ENCODE results near the gene SLC9A9. TPM values are rescaled to one million over a fixed set of nuclear protein-coding genes. Genes with fewer than 3 reads are reported as not detected.

The SLC9A9 gene
- total RNA-seq, 4 donors from 2014 or later, result 1.1 to 15.9 (median 9.7) TPM

DNA sequence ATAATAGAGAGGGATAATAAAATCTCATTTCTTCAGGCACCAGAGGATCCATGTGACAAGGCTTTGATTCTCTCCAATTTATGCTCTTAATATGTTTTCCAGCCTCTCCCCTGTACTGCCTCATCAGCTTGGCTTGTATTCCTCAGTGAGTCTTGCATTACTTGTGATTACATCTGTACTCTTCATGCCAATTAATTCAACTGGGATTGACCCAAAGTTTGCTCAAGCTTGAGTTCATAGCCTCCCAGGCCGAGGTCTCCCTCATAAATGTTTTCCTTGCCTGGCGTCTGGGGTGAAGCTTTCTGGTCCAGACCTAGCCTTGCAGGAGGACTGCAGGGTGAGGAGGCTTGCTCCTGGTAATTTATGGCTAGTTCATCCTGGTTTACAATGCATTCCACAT, 581.8 kb downstream of the SLC9A9 start:
- H3K27ac ChIP-seq, result no peak overlapping the region
- no peaks in the 10 kb centered on the region for H3K9me3 ChIP-seq
- intact Hi-C loops (cut with DNase I; ENCODE audit: low total_unique reads), result no loop called here
- no peaks in the 10 kb centered on the region for H3K27me3 ChIP-seq
- in situ Hi-C loops (cut with MboI; ENCODE audit: low pct_ligation_motif_present in 1 of 4, low pct_unique_long_range_greater_than_20kb in 1 of 4, low sequenced_read_pairs in 3 of 4), result no loop called here
- no peaks in the 10 kb centered on the region for H3K4me1 ChIP-seq
- TF ChIP-seq, protein P1, sequence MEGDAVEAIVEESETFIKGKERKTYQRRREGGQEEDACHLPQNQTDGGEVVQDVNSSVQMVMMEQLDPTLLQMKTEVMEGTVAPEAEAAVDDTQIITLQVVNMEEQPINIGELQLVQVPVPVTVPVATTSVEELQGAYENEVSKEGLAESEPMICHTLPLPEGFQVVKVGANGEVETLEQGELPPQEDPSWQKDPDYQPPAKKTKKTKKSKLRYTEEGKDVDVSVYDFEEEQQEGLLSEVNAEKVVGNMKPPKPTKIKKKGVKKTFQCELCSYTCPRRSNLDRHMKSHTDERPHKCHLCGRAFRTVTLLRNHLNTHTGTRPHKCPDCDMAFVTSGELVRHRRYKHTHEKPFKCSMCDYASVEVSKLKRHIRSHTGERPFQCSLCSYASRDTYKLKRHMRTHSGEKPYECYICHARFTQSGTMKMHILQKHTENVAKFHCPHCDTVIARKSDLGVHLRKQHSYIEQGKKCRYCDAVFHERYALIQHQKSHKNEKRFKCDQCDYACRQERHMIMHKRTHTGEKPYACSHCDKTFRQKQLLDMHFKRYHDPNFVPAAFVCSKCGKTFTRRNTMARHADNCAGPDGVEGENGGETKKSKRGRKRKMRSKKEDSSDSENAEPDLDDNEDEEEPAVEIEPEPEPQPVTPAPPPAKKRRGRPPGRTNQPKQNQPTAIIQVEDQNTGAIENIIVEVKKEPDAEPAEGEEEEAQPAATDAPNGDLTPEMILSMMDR (IDR thresholded peaks at IDR 0.05), result no peak
- TF ChIP-seq POLR2AphosphoS5 (IDR thresholded peaks at IDR 0.05), result no peak
- TF ChIP-seq POLR2A (IDR thresholded peaks at IDR 0.05), result no peak
- no peak for TF ChIP-seq EP300 (IDR thresholded peaks at IDR 0.05; ENCODE audit: low read depth)
- no peak overlapping the region for H3K4me3 ChIP-seq
- H3K36me3 ChIP-seq, result no peaks in the 10 kb centered on the region
- 86% methylated on average over 2 of the region's 2 CpGs; no CpG with 5 or more reads in 1 of the 2 donors for WGBS, 2 donors (ENCODE audit: low coverage in 1 of 2)
- DNase-seq, result no peak

DNA sequence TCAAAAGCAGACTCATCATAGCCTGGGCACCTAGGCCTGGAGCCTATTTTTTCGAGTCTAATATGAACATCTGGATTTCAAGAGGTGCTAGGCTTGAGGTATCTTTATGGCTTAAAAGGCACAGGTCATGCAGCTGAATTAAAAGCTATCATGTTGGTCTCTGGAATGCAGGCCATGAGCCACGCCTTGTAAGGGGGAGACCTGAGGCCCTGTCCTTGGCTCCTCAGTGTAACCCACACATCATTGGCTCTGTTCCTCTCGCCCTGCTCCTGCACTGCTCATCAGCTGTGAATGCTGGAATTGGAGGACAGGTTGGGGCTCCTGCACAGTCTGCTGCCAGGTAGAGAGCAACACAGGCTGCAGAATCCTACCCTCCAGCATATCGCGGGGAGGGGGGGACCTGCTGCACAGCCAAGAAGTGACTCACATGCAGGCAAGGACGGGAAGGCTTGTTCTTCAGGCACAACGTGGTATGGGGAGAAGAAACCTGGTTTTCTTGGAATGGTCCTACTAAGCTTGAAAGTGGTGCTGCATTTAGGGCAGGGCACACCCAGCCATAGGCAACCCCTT, 582.7 kb downstream of the SLC9A9 start:
- H3K27me3 ChIP-seq, result no peaks in the 10 kb centered on the region
- no peaks in the 10 kb centered on the region for H3K9me3 ChIP-seq
- DNase-seq, result no peak
- H3K4me3 ChIP-seq, result no peak overlapping the region
- in situ Hi-C loops (cut with MboI; ENCODE audit: low pct_ligation_motif_present in 1 of 4, low pct_unique_long_range_greater_than_20kb in 1 of 4, low sequenced_read_pairs in 3 of 4), result no loop called here
- H3K36me3 ChIP-seq, result no peaks in the 10 kb centered on the region
- H3K27ac ChIP-seq, result no peak overlapping the region
- no peak for TF ChIP-seq POLR2A (IDR thresholded peaks at IDR 0.05)
- TF ChIP-seq, protein P1 (IDR thresholded peaks at IDR 0.05), result no peak
- TF ChIP-seq EP300 (IDR thresholded peaks at IDR 0.05; ENCODE audit: low read depth), result no peak
- no peak for TF ChIP-seq POLR2AphosphoS5 (IDR thresholded peaks at IDR 0.05)
- 81% methylated on average over 7 of the region's 7 CpGs; no CpG with 5 or more reads in 1 of the 2 donors for WGBS, 2 donors (ENCODE audit: low coverage in 1 of 2)
- no peaks in the 10 kb centered on the region for H3K4me1 ChIP-seq
- intact Hi-C loops (cut with DNase I; ENCODE audit: low total_unique reads), result no loop called here

DNA sequence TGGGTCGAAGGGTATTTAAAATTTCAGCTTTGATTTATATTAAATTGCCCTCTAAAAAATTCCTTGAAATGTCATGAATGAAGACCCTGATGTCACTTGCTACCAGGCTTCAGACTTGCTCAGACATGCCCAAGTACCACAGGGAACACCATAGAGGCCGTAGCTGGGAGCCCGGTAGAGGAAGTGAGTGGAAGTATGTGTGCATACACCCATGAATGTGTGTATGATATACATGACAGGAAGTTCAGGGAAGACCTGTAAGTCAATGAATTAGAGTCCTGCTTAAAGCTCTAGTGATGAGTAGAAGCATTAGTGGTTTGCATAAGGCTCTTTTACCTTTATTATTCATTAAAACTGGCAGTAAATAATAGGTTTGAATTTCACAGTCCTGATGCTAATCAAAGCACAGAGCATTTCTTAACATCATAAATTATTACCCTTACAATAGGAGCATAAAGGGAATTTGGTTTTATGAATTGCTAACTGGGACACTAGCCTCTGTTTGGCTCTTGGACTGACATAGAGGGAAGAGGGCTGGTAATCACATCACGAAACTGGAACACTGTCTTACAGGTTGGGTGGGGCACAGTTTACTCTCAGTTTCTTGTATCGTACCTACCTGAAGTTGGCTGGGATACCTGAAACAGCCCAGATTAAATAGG, 584.3 kb downstream of the SLC9A9 start:
- Histone ChIP-seq H3K4me3 (no peak overlapping the region), H3K36me3 (no peaks in the 10 kb centered on the region), H3K4me1 (no peaks in the 10 kb centered on the region), H3K9me3 (no peaks in the 10 kb centered on the region), H3K27me3 (no peaks in the 10 kb centered on the region), H3K27ac (no peak overlapping the region)
- intact Hi-C loops (cut with DNase I; ENCODE audit: low total_unique reads), result no loop called here
- TF ChIP-seq POLR2AphosphoS5 (IDR thresholded peaks at IDR 0.05), result no peak
- no peak for TF ChIP-seq POLR2A (IDR thresholded peaks at IDR 0.05)
- TF ChIP-seq, protein P1 (IDR thresholded peaks at IDR 0.05), result no peak
- TF ChIP-seq EP300 (IDR thresholded peaks at IDR 0.05; ENCODE audit: low read depth), result no peak
- no peak for DNase-seq
- WGBS, 2 donors (ENCODE audit: low coverage in 1 of 2), result 67 to 77% methylated on average over 4 to 5 of the region's 5 CpGs
- in situ Hi-C loops (cut with MboI; ENCODE audit: low pct_ligation_motif_present in 1 of 4, low pct_unique_long_range_greater_than_20kb in 1 of 4, low sequenced_read_pairs in 3 of 4), result no loop called here

DNA sequence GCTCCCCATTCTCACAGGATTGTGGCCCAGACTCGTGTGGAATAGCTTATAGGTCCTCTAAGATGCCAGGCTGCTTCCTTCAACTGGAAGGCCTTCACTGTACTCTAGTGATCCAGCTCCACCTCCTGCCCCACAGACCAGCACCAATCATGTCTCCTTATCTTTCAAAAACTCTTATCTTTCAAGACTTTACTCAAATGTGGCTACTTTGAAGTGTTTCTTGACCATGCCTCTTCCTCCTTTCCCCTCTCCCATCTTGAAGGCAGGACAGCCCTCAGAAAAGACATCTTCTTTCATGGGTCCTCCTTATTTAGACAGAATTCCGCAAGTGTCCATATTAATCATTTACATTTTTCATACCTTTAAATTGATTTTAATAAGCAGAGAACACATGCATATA, 586.4 kb downstream of the SLC9A9 start:
- Histone ChIP-seq H3K9me3 (no peaks in the 10 kb centered on the region), H3K36me3 (no peaks in the 10 kb centered on the region), H3K4me1 (no peaks in the 10 kb centered on the region), H3K4me3 (no peak overlapping the region), H3K27me3 (no peaks in the 10 kb centered on the region), H3K27ac (no peak overlapping the region)
- 65 to 75% methylated on average over 2 of the region's 2 CpGs for WGBS, 2 donors (ENCODE audit: low coverage in 1 of 2)
- no peak for TF ChIP-seq POLR2AphosphoS5 (IDR thresholded peaks at IDR 0.05)
- TF ChIP-seq, protein P1 (IDR thresholded peaks at IDR 0.05), result no peak
- no peak for TF ChIP-seq POLR2A (IDR thresholded peaks at IDR 0.05)
- TF ChIP-seq EP300 (IDR thresholded peaks at IDR 0.05; ENCODE audit: low read depth), result no peak
- DNase-seq, result no peak
- intact Hi-C loops (cut with DNase I; ENCODE audit: low total_unique reads) (no loop called here), in situ Hi-C loops (cut with MboI; ENCODE audit: low pct_ligation_motif_present in 1 of 4, low pct_unique_long_range_greater_than_20kb in 1 of 4, low sequenced_read_pairs in 3 of 4) (no loop called here)

Measured in transverse colon (tissue), 4 donors.